ENCODE measurements around the gene ACTR8.
"Not testable (repeated sequence)": the region's sequence is repeated elsewhere in the genome, so short reads cannot be mapped to it uniquely, and the experiment has no call there.

The ACTR8 gene, protein sequence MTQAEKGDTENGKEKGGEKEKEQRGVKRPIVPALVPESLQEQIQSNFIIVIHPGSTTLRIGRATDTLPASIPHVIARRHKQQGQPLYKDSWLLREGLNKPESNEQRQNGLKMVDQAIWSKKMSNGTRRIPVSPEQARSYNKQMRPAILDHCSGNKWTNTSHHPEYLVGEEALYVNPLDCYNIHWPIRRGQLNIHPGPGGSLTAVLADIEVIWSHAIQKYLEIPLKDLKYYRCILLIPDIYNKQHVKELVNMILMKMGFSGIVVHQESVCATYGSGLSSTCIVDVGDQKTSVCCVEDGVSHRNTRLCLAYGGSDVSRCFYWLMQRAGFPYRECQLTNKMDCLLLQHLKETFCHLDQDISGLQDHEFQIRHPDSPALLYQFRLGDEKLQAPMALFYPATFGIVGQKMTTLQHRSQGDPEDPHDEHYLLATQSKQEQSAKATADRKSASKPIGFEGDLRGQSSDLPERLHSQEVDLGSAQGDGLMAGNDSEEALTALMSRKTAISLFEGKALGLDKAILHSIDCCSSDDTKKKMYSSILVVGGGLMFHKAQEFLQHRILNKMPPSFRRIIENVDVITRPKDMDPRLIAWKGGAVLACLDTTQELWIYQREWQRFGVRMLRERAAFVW

DNA sequence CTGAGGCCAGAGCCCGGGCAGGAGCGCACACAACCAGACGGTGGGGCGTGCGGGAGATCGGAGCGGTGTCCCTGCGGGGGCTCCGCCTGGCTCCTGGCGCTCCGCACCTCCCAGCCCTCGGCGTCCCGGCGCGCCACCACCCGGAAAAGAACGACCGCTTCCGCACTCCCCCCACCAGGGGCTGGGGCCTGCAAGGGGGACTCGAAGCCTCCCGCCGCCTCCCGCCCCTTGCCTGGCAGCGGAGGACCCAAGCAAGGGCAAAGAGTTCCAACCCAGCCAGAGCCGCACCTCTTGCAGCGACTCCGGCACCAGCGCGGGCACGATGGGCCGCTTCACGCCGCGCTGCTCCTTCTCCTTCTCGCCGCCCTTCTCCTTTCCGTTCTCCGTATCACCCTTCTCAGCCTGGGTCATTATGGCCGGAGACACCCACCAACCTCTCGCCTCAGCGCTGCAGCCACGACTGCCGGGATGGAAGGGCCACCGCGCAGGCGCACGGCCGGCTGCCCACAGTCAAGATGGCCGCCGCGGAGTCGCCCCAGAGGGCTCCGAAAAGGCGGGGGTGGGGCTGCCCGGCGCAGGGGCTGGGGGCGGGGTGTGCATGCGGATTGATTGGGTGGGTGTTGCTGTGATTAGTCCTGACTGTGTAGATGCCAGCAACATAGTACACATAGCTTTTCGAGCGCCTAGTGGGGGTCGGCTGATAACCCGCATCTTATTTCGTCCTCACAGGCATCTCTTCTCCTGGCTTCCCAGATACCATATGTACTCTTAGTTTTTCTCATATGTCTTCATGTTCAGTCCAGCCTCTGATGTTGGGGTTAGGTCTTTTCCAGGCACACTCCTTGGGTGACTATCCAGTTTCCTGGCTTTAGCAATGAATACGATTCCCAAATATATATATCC, at the start of gene ACTR8:
Gene ACTR8 (minus strand): TSS at position 462 of the 903 bp plus-strand sequence. CDS start 51 bp downstream, at position 411.
- ATAC-seq: peak; percentile 90 to 93

DNA sequence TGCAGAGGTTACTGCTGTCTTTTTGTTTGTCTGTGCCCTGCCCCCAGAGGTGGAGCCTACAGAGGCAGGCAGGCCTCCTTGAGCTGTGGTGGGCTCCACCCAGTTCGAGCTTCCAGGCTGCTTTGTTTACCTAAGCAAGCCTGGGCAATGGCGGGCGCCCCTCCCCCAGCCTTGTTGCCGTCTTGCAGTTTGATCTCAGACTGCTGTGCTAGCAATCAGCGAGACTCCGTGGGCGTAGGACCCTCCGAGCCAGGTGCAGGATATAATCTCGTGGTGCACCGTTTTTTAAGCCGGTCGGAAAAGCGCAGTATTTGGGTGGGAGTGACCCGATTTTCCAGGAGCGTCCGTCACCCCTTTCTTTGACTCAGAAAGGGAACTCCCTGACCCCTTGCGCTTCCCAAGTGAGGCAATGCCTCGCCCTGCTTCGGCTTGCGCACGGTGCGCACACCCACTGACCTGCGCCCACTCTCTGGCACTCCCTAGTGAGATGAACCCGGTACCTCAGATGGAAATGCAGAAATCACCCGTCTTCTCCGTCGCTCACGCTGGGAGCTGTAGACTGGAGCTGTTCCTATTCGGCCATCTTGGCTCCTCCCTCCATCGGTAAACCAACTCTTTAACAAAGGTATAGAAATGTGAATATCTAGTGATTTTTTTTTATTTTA, 45.4 kb upstream of the ACTR8 start:
- ATAC-seq: not testable (repeated sequence)

DNA sequence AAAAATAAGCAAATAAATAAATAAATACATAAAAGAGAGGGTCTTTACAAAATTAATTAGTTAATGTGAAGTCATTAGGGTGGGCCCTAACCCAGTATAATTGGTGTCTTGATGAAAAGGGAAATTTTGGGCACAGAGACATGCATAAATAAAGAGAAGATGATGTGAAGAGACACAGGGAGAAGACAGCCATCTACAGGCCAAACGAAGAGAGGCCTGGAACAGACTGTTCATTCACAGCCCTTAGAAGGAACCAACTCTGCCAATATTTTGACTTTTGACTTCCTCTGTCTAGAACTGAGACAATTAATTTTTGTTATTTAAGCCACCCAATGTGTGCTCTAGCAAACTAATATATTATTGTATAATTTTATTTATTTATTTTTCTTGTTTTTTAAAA, 39.3 kb upstream of the ACTR8 start:
- ATAC-seq: no peak

DNA sequence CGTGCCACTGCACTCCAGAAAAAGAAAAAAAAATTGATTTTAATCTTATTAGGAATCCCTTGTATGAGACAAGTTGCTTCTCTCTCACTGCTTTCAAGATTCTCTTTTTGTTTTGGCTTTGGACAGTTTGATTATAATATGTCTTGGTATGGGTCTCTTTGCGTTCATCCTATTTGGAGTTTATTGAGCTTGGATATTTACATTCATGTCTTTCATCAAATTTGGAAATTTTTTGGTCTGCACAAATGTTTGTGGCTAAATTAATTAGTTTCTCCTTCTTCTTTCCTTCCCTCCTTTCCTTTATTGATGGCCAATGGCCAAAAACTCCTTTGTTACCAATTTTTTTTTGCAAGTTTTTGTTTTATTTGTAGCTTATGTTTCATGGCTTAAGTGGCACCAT, 37.8 kb upstream of the ACTR8 start:
- no peak for ATAC-seq

DNA sequence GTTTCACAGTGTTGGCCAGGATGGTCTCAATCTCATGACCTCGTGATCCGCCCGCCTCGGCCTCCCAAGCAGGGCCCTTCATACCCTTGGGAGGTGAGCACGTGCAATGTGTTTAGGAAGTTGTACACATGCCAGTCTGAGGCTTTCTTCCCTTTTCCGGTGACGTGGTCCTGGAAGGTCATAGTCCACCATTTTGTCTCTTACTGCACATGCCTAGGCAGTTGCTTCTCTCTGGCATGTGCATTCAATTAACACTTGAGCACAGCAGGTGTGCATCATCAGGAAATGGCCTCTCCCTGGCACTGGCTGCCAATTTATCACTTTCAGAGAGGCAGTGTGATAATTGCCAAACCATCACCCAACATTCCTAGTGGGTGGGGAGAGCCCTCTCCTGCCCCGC, 31.4 kb upstream of the ACTR8 start:
- no peak for ATAC-seq

DNA sequence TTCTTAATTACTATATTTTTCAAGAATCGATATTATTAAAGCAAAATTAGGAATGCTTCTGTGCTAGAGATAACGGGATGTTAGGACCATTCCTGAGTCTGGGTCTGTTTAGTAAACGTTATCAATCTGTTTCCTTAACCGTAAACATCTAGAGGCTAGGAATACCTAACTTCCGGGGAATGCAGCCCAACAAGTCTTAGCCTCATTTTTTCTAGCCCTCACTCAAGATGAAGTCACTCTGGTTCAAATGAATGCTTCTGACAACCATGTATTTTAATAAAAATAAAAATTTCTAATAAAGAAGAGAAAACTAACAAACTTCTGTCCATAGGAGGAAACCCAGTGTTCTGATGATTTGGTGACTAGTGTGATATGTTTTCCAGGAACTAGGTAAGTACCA, 20.8 kb upstream of the ACTR8 start:
- no peak for ATAC-seq

DNA sequence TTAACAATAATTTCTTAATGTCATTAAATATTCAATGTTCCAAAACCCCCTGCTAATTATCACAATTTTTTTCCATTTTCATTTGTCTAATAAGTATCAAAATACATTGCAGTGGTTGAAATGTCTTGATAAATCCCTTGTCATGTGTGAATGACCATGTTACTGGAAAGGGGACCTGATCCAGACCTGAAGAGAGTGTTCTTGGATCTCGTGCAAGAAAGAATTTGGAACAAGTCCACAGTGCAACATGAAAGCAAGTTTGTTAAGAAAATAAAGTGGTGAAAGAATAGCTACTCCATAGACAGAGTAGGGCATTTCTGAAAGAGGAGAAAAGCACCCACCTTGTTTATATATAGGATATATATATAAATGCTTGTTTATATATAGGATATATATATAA, 20.1 kb upstream of the ACTR8 start:
- no peak for ATAC-seq

DNA sequence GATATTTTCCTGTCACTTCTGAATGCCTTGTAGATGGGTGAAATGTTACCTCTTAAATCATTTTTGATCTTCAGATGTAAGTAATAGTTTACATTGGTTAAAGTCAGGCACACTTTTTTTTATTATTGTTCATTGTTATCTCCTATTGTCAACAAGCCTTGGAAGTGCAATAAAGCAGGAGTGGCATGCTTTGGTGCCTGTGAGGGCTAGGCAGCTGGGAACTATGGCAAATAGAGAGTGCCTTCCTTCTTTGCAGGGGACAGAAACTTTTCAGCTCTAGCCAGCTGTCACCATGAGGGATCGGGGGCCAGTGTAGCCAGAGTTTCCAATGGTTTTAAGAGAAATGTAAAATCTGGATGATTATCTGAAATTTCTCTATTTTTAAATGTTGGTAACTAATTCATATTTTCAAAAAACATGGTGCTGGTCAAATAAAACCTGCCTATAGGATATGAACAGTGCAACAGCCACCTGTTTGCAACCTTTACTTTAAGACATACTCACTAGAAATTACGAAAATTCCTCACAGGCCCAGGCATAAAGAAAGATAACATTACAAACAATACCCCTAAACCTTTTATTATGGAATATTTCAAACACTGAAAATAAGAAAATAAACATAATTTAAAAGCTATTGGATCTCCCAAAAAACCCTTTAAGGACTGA, 18.8 kb upstream of the ACTR8 start:
- ATAC-seq: no peak

DNA sequence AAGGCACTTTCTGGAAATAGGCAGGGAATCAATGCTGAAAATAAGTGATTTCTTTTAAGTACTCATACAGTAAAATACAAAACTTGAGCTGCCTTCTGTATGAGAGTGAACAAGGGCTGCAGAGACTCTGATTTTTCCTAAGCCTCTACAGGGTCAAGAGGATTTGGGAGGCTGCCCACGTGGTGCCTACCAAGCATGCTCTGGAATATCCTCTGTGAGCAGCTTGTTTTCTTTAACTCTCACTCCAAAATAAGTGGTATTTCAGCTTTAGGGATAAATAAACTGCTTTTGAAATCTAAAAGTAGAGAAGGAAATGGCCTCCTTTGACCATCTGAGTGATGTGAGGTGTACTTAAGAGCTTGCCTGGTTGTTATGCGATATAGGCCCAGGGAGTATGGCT, 17.8 kb upstream of the ACTR8 start:
- no peak for ATAC-seq

DNA sequence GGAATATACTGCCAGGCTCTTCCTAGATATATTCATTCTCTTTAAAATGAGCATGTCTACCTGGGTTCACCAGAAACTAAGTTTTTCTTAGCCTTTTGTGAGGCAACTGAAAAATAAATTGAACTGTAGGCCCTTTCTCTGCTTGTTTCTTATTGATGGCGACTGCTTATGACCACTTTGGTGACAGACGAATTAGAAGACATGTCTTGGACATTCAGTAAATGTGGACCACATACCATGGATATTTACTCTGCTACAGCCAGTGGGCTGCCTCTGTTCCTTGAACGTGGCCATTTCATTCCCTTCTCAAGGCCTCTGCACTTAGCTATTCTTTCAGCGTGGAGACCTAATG, 10.3 kb upstream of the ACTR8 start:
- ATAC-seq: no peak

DNA sequence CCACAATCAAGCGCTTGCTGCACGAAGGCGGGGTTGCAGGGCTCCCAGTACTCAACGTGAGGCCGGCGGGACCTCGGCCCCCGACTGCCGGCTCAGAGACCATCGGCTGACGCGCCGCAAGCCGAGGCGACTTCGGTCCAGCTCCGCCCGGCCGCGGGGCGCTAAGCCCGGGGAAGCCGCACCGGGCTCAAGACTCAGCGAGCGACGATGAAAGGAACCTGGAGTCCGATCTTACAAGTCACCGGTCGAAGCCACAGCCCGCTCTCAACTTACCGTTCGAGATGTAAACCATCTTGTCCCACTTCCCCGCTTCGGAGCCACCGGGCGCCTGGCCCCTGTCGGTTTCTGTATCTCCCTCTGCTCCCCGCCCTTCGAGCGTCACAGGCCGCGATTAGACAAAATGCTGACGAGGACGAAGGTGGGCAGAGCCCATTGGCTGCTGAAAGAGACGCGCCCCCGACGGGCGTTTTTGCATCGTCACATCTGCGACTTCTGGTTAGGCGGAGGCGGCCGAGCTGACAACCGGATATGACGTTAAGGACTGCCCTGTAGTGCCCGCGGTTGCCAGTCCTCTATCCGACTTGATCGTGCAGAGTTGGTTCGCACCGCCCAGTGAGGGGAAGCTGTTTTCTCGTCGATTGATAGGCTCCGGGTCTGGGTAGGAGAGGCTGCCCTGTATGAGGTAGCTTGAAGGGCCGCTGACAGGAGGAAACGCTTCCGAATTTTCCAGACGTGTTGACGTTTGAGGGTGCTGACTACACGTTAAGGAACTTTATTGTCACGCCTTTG, 9.7 kb upstream of the ACTR8 start, which contains the start of gene SELENOK:
Gene SELENOK (minus strand): TSS at position 363 of the 789 bp plus-strand sequence.
- ATAC-seq: peak; percentile 95 to 97

DNA sequence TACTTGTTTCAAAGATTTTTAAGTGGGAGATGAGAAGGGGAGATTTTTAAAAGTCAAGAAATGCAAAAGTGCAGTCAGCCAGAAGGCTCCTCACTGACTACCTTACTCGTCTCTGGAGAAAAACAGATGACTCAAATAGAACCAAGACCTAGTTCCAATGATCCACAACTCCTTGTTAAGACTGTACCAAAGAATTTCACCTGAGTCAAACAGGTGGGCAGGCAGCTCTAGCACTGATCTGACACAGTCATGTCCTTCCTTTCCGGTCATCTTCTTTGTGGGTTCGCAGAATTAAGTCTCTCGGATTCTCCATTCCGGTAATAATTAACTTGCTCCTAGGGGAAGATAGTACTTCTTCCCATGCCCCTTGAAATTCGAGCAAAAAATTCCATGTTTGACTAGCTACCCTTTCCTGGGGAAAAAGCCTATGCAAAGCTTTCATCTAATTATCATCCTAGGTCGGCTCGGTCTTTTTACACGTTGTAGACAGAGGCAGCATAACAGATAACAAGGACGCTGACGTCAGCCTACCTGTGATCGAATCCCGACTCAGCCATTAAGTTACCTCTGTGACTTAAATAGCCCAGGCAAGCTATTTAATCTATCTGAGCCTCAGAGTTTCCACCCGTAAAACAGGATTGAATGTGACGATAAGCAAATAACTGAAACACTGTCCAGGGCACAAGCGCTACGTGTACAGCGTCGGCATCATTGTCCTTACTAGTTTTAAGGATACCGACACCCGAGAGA, 8.9 kb upstream of the ACTR8 start:
- peak; percentile 18 to 42 for ATAC-seq

DNA sequence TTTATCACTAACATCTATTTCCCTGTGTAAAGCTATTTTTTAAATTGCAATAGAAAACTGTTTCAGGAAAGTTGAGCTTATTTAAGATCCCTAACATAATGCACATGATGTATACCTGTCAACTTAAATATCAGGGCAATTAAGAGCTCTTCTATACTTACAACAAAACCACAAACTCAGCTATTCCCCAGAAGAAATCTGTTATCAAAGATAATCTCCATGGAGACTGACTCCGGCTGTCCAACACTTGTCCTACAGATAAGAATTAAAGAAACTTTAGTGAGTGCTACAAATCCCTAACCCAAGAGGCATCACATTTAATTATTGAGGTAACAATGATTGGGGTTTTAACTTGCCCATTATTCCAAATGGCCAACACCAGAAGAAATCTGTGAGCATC, 6.3 kb upstream of the ACTR8 start:
- ATAC-seq: no peak

DNA sequence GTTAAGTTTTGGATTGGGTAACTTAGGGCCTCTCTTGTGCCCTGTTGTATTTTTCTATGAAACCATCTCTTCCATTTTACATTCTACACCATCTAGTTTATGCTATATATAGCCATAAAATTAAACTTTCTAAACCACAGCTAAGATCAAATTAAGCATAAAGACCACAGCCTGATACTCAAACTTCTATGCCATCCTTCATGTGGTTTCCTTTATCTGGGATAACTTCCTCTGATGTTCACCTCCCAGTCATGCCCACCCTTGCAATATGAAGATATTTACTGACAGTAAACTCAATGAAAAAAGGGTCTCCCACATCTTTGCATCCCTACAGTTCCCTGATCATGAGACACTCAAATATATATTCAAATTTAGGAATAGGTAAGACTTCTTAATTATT, 5.5 kb upstream of the ACTR8 start:
- no peak for ATAC-seq

DNA sequence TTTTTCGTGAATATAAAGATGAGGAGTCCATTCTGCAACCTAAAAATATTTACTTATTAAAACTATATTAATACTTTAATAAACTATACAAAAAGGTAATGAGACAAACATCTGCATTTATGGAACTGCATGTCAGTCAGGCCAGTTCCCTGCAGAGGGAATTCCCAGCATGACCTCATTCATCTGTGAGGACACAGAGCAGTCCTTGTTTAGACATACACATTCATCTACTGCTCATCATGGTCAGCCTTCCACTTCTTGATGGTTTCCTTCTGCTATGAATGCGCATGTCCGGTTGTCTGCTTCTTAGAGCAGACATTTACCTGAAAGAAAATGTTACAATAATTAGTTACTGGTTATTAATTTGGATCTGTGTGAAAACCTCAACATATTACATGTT, 3.3 kb upstream of the ACTR8 start:
- no peak for ATAC-seq

DNA sequence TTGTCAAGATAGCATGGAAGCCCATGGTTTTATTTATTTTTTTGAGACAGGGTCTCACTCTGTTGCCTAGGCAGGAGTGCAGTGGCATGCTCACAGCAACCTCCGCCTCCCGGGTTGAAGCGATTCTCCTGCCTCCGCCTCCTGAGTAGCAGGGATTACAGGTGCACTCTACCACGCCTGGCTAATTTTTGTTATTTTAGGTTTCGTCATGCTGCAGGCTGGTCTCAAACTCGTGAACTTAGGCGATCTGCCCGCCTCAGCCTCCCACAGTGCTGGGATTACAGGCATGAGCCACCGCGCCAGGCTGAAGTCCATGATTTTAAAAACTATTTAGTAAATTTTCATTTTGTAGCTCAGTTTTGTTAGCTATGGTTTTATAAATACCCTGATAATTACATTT, 2.7 kb upstream of the ACTR8 start:
- no peak for ATAC-seq

DNA sequence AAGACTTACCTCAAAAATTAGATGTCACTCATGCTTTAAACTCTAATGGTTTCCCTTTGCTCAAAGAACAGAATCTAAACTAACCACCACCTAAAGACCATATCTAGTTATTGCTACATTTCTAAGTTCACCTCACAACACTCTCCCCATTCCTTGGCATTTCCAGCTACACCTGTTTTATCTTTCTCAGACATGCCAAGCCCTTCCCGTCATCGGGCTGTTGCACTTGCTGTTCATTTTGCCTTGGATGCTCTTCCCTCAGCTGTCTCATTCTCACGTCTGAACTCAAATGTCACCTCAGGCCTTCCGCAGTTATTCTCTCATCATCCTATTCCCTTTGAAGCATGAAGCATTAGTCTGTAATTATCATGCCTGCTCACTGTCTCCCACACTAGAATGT, 1.1 kb upstream of the ACTR8 start:
- ATAC-seq: no peak

DNA sequence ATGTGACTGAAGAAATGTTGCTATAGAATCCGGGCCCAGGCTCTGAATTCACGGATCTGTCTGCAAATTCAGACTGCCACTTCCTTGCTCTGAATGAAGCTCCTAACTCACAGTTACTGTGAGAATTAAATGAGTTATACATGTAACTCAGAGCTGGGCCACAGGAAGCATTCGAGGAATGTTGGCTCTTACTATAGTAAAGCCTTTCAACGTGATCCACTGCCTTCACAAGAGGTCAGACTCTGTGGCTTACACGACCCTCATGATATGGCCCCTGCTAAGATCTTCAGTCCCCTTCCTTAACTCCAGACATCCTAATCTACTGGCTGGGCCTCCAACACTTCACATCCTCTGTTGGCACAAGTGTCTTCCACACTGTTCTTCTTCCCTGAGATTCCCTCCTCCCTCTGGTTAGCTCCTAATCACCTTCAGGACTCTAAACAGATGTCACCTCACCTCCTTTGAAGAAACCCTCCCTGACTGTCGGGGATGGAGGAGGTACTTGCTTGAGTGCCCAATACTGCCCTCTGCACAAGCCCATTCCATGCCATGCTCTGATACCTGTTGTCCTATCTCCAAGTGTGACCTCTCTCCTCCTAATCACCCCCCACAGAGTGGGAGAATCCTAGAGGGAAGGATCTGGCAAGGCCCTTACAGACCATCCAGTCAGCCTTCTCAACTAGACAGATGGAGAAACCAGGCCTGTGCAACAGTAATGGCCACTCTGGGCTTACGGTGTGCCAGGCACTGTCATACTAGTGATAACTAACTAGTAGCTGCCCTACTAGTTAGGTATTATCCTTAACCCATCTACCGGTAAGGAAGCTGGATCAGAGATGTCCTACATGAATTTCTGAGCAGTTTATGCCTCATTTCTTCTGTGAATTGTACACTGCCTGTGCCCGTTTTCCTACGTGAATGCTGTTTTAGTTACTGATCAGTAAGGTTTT, 1.3 kb downstream of the ACTR8 start:
- ATAC-seq: no peak

DNA sequence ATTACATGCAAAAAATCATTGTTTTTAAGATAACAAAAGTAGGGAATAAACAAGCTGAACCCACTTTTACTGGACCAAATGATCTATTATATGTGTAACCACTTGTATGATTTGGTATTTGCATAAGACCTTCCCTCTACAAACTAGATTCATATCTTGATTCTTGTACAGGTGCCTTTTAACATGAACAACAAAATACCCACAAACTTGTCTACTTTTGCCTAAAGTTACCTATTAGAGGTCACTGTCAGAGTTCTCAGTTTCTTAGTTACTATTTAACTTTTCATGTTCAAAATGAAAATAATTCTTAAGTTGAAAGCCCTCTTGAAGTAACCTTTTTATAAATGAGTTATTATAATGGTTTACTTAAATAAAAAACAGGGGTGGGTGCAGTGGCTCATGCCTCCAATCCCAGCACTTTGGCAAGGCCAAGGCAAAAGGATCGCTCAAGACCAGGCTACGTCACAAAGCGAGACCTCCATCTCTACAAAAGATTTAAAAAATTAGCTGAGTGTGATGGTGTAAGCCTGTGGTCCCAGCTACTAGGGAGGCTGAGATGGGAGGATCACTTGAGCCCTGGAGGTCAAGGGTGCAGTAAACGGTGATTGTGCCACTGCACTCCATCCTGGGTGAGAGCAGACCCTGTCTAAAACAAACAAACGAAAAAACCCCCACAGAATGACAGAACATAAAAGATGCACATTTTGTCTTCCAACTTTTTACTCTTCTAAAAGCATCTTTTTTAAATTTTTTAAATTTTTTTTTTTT, 16.0 kb downstream of the ACTR8 start:
- ATAC-seq: no peak

All from activated CD4-positive, CD25-positive, alpha-beta regulatory T cell treated with anti-CD3 and anti-CD28 coated beads, Interleukin-2, amount 50 U/mL, for 24 hours (primary cell).